Esophagus squamous epithelium (tissue), 4 donors: ENCODE data around the gene LTF.

Source experiments
- CTCF ChIP-seq, 6 experiments: fragments of 450-650 bp in 4 of 6; fragments of 200-600 bp in 2 of 6; sonication (generic) in 2 of 6; IDR thresholded peaks; one replicate each; pipeline ENCODE4 v1.5.1; 2016 to 2019; ENCODE audit warnings: antibody characterized with exemption in 6 of 6, mild to moderate bottlenecking in 4 of 6, moderate library complexity in 4 of 6
- POLR2A ChIP-seq, 4 donors: fragments of 450-650 bp; IDR thresholded peaks; one replicate each; pipeline ENCODE4 v1.6.1; 2017; ENCODE audit warnings: antibody characterized with exemption in 4 of 4, mild to moderate bottlenecking in 4 of 4, moderate library complexity in 3 of 4

DNA sequence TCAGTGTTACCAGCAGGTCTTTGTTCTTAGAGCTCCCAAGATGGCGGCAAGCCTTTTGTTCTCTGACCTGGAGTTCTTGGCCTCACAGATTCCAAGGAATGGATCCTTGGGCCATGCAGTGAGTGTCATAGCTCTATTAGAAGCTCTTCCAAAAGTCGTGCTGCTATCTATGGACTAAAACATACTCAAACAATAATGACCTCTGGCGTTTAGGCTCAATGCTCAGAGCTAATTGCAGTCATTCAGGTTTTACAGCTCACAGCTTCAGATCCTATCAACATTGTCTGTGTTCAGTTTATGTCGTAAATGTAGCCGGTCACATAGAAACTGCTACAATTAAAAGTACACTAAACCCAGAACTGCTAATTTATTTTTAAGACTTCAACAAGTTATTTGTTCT, 35.5 kb downstream of the LTF start:
- TF ChIP-seq CTCF (IDR thresholded peaks at IDR 0.05) = no peak
- no peak for TF ChIP-seq POLR2A (IDR thresholded peaks at IDR 0.05)
